HCT116 (cell line): ENCODE results near the gene RFX8. TPM values are rescaled to one million over a fixed set of nuclear protein-coding genes. Genes with fewer than 3 reads are reported as not detected.

Experiments
- ATAC-seq: fragments of 200-7000 bp; cut with Tn5 transposase; 2 replicates; pipeline ENCODE4 v1.9.1; 2020; ENCODE audit warnings: mild to moderate bottlenecking, moderate library complexity
- BruUV-seq: library from RNA; stranded (reverse); fragments of 400-500 nt; replicated peaks from 2 replicates; lab custom pipeline; 2021; lab: Mats Ljungman, UMichigan
- CTCF ChIA-PET: fragments of 300-600 bp; sonication (Branson Sonifier 250); formaldehyde crosslinking; loops from one replicate; lab custom pipeline; 2021; ENCODE audit warnings: antibody characterized with exemption; lab: Charles Lee
- POLR2A ChIA-PET: fragments of 300-600, 350-600 bp; sonication (Branson Sonifier 250); formaldehyde crosslinking; loops from one replicate; lab custom pipeline; 2021; ENCODE audit warnings: antibody characterized with exemption; lab: Charles Lee
- RAD21 ChIA-PET, 2 experiments: fragments of 300-600 bp; sonication (Branson Sonifier 250); formaldehyde crosslinking; loops; one replicate each; lab custom pipeline; 2023; ENCODE audit warnings: low total read pairs in 2 of 2; ENCODE audit not compliant: uncharacterized antibody in 2 of 2, unreplicated experiment in 2 of 2, low non-redundant PET in 1 of 2; lab: Charles Lee
- DNase-seq: peaks from one replicate; pipeline ENCODE4 v3.0.0-alpha.2; 2010; ENCODE audit warnings: low read depth, low spot score
- H2AFZ ChIP-seq: fragments of 200-600 bp; shearing (Covaris generic), sonication (generic); 2 replicates; pipeline ENCODE4 v1.6.1; 2017; ENCODE audit warnings: low read depth, mixed run types, mixed read lengths, antibody characterized with exemption, low read length; ENCODE audit not compliant: poor library complexity, severe bottlenecking
- H3K27ac ChIP-seq: 2 replicates; pipeline ENCODE4 v1.5.1; 2012; ENCODE audit warnings: low read depth, low read length
- H3K27me3 ChIP-seq: fragments of 200-600 bp; sonication (generic); 2 replicates; pipeline ENCODE4 v1.6.1; 2016; ENCODE audit warnings: mixed run types, low read length, mixed read lengths; ENCODE audit not compliant: insufficient read depth
- H3K36me3 ChIP-seq, 2 experiments: fragments of 200-500 bp in 1 of 2; fragments of 200-600 bp in 1 of 2; sonication (Bioruptor generic) in 1 of 2; sonication (generic) in 1 of 2; 2 replicates each; pipeline versions ENCODE4 v1.5.1 to v1.6.1; 2014 to 2016; ENCODE audit warnings: low read length in 2 of 2, inconsistent platforms in 1 of 2, mixed read lengths in 1 of 2, mixed run types in 1 of 2; ENCODE audit not compliant: insufficient read depth in 2 of 2, control insufficient read depth in 1 of 2
- H3K4me1 ChIP-seq, 2 experiments: fragments of 200-600 bp in 1 of 2; sonication (generic) in 1 of 2; 2 replicates each; pipeline versions ENCODE4 v1.5.1 to v1.6.1; 2012 to 2017; ENCODE audit warnings: low read length in 2 of 2, inconsistent platforms in 1 of 2, mild to moderate bottlenecking in 1 of 2, mixed read lengths in 1 of 2, mixed run types in 1 of 2, moderate library complexity in 1 of 2; ENCODE audit not compliant: insufficient read depth in 2 of 2, control insufficient read depth in 1 of 2
- H3K4me2 ChIP-seq: fragments of 200-600 bp; sonication (generic); 2 replicates; pipeline ENCODE4 v1.6.1; 2017; ENCODE audit warnings: mixed run types, low read length, mixed read lengths
- H3K4me3 ChIP-seq, 2 experiments: fragments of 200-600 bp in 1 of 2; sonication (generic) in 1 of 2; replicated peaks in 1 of 2; 2 replicates each; pipeline ENCODE4 v1.5.1; 2011 to 2016; ENCODE audit warnings: low read length in 2 of 2, control low read depth in 1 of 2, low read depth in 1 of 2, mild to moderate bottlenecking in 1 of 2, mixed read lengths in 1 of 2, mixed run types in 1 of 2
- H3K79me2 ChIP-seq: fragments of 200-600 bp; sonication (generic); 2 replicates; pipeline ENCODE4 v1.6.1; 2017; ENCODE audit warnings: mild to moderate bottlenecking, mixed run types, low read length, moderate library complexity, mixed read lengths; ENCODE audit not compliant: insufficient read depth
- H3K9ac ChIP-seq: fragments of 200-600 bp; sonication (generic); 2 replicates; pipeline ENCODE4 v1.6.1; 2016; ENCODE audit warnings: low read length, mixed read lengths
- H3K9me2 ChIP-seq: fragments of 200-600 bp; sonication (generic), shearing (Covaris generic); 2 replicates; pipeline ENCODE4 v1.6.1; 2017; ENCODE audit warnings: mixed run types, mild to moderate bottlenecking, moderate library complexity; ENCODE audit not compliant: insufficient read depth
- H3K9me3 ChIP-seq, 2 experiments: fragments of 200-500 bp in 1 of 2; fragments of 200-600 bp in 1 of 2; sonication (Bioruptor generic) in 1 of 2; sonication (generic) in 1 of 2; 2 replicates each; pipeline ENCODE4 v1.6.1; 2014 to 2017; ENCODE audit warnings: low read length in 2 of 2, mixed read lengths in 2 of 2, inconsistent platforms in 1 of 2, low read depth in 1 of 2, mild to moderate bottlenecking in 1 of 2, mixed run types in 1 of 2, moderate library complexity in 1 of 2; ENCODE audit not compliant: control insufficient read depth in 1 of 2, insufficient read depth in 1 of 2
- H4K20me1 ChIP-seq: fragments of 200-600 bp; sonication (generic), shearing (Covaris generic); 2 replicates; pipeline ENCODE4 v1.6.1; 2017; ENCODE audit warnings: mixed run types, mild to moderate bottlenecking, moderate library complexity; ENCODE audit not compliant: insufficient read depth
- ATF3 ChIP-seq: IDR thresholded peaks from 2 replicates; pipeline ENCODE4 v1.6.1; 2012
- CBX3 ChIP-seq: IDR thresholded peaks from 2 replicates; pipeline ENCODE4 v1.6.1; 2012; ENCODE audit warnings: low read depth
- CTCF ChIP-seq, 3 experiments: fragments of 200-600 bp in 1 of 3; sonication (generic) in 1 of 3; IDR thresholded peaks in 2 of 3; conservative IDR thresholded peaks in 1 of 3; 2 replicates each; pipeline ENCODE4 v1.5.1; 2012 to 2017; ENCODE audit warnings: low read depth in 2 of 3, low read length in 2 of 3, antibody characterized with exemption in 1 of 3, borderline replicate concordance in 1 of 3, control low read depth in 1 of 3, mild to moderate bottlenecking in 1 of 3, mixed read lengths in 1 of 3, mixed run types in 1 of 3, moderate library complexity in 1 of 3; ENCODE audit not compliant: insufficient read depth in 1 of 3
- EGR1 ChIP-seq: IDR thresholded peaks from 2 replicates; pipeline ENCODE4 v1.6.1; 2012; ENCODE audit warnings: low read depth
- ELF1 ChIP-seq: IDR thresholded peaks from 2 replicates; pipeline ENCODE4 v1.6.1; 2012; ENCODE audit warnings: low read depth, borderline replicate concordance
- EZH2phosphoT487 ChIP-seq: fragments of 200-600 bp; IDR thresholded peaks from 2 replicates; pipeline ENCODE4 v1.6.1; 2018; ENCODE audit warnings: antibody characterized with exemption, borderline replicate concordance
- FOSL1 ChIP-seq: IDR thresholded peaks from 2 replicates; pipeline ENCODE4 v1.6.1; 2012; ENCODE audit warnings: low read depth
- POLR2A ChIP-seq: IDR thresholded peaks from 2 replicates; pipeline ENCODE4 v1.7.0; 2011; ENCODE audit warnings: borderline replicate concordance; ENCODE audit not compliant: insufficient read depth, insufficient read length; ENCODE audit errors: extremely low read depth
- REST ChIP-seq: IDR thresholded peaks from 2 replicates; pipeline ENCODE4 v1.6.1; 2012; ENCODE audit warnings: low read depth
- SIN3A ChIP-seq: IDR thresholded peaks from 2 replicates; pipeline ENCODE4 v1.6.1; 2012; ENCODE audit warnings: low read depth
- SP1 ChIP-seq: IDR thresholded peaks from 2 replicates; pipeline ENCODE4 v1.6.1; 2012; ENCODE audit warnings: low read depth
- SRF ChIP-seq: IDR thresholded peaks from 2 replicates; pipeline ENCODE4 v1.6.1; 2012; ENCODE audit warnings: low read depth
- YY1 ChIP-seq: IDR thresholded peaks from 2 replicates; pipeline ENCODE4 v1.6.1; 2011; ENCODE audit warnings: low read length, low read depth, moderate library complexity, mild to moderate bottlenecking; ENCODE audit not compliant: insufficient replicate concordance; ENCODE audit errors: extremely low read depth
- ZFX ChIP-seq: fragments of 450-650 bp; IDR thresholded peaks from 2 replicates; pipeline ENCODE4 v1.6.1; 2017
- ZNF274 ChIP-seq: fragments of 200-500 bp; sonication (Bioruptor generic); IDR thresholded peaks from 2 replicates; pipeline ENCODE4 v1.6.1; 2014; ENCODE audit warnings: mild to moderate bottlenecking, low read depth, low read length, inconsistent platforms
- intact Hi-C: fragments of 100-400 bp; cut with micrococcal nuclease; formaldehyde crosslinking; loops from 2 replicates; pipeline ENCODE4 v1.10.0; 2022
- total RNA-seq: library from RNA; stranded (reverse); gene quantifications from one replicate; pipeline ENCODE4 v1.2.1, GENCODE V29; 2021; ENCODE audit not compliant: unreplicated experiment

The RFX8 gene
- total RNA-seq, 1 experiment from 2014 or later, result not detected

- no peaks in the 10 kb centered on the region for H3K79me2 ChIP-seq
- ATAC-seq, result no peak
- no TSS peak for BruUV-seq
- intact Hi-C loops, result no loop called here
- no peak for DNase-seq
- TF ChIP-seq ZFX, result no peak
- TF ChIP-seq REST, result no peak
- no peak for TF ChIP-seq ATF3
- no peak for TF ChIP-seq POLR2A
- no peak for TF ChIP-seq SP1
- no peak for TF ChIP-seq FOSL1
- TF ChIP-seq ZNF274, result no peak
- no peak for TF ChIP-seq SRF
- no peak for TF ChIP-seq EZH2phosphoT487
- no peak for TF ChIP-seq CTCF (IDR thresholded peaks at IDR 0.05 in 2 of 3, conservative IDR thresholded peaks at IDR 0.05 in 1 of 3; ENCODE audit: borderline replicate concordance in 1 of 3, insufficient read depth in 1 of 3, low read depth in 2 of 3, low read length in 2 of 3)
- no peak for TF ChIP-seq ELF1
- no peak for TF ChIP-seq YY1
- no peak for TF ChIP-seq SIN3A
- no peak for TF ChIP-seq CBX3
- TF ChIP-seq EGR1, result no peak
- no peaks in the 10 kb centered on the region for H3K36me3 ChIP-seq
- no peaks in the 10 kb centered on the region for H3K9me2 ChIP-seq
- H3K27ac ChIP-seq, result no peak overlapping the region
- no peaks in the 10 kb centered on the region for H3K27me3 ChIP-seq
- ChIA-PET CTCF (no interaction called here), POLR2A (no interaction called here), RAD21 (no interaction called here)
- no peak overlapping the region for H3K9ac ChIP-seq
- no peak overlapping the region for H2AFZ ChIP-seq
- H3K4me2 ChIP-seq, result no peak overlapping the region
- no peak overlapping the region for H3K4me3 ChIP-seq
- H3K9me3 ChIP-seq, result no peaks in the 10 kb centered on the region
- no peaks in the 10 kb centered on the region for H4K20me1 ChIP-seq
- H3K4me1 ChIP-seq, result no peaks in the 10 kb centered on the region; a peak in 2 of 4 replicates
Observed at GRCh38 chr2:101440127-101440738, 34.7 kb downstream of the RFX8 start.
